MV-4-11 (cell line): ENCODE data around the gene FOSL1.

ENCODE experiments used
- DNase-seq: peaks from one replicate; lab custom pipeline; 2025; lab: John Stamatoyannopoulos, UW

The FOSL1 gene

GRCh38 chr11:65882120-65883057 is 17.8 kb downstream of the FOSL1 start:
- DNase-seq = no peak

GRCh38 chr11:65880844-65881421 is 19.3 kb downstream of the FOSL1 start:
- DNase-seq = no peak

GRCh38 chr11:65880027-65880426 is 20.2 kb downstream of the FOSL1 start:
- no peak for DNase-seq

GRCh38 chr11:65879617-65880016 is 20.6 kb downstream of the FOSL1 start, which contains the start of gene CTSW:
Gene CTSW (plus strand): TSS chr11:65879837. CDS start chr11:65879855, 18 bp downstream.
- DNase-seq = peak; percentile 21

GRCh38 chr11:65873318-65874156 is 26.7 kb downstream of the FOSL1 start:
- peak; percentile 80 for DNase-seq

- DNase-seq = no peak
These were observed 27.4 kb downstream of the FOSL1 start, which contains the start of gene EFEMP2 for GRCh38 chr11:65872586-65873317. Gene EFEMP2 (minus strand): TSS chr11:65872800. CDS start chr11:65872354, 446 bp downstream.

GRCh38 chr11:65871811-65872548 is 28.2 kb downstream of the FOSL1 start:
- DNase-seq = no peak

- DNase-seq = peak; percentile 47
These were observed 29.2 kb downstream of the FOSL1 start for GRCh38 chr11:65870706-65871681.

GRCh38 chr11:65870307-65870658 is 29.9 kb downstream of the FOSL1 start:
- DNase-seq = no peak

GRCh38 chr11:65869643-65870306 is 30.4 kb downstream of the FOSL1 start:
- DNase-seq = no peak

GRCh38 chr11:65868907-65869306 is 31.3 kb downstream of the FOSL1 start:
- no peak for DNase-seq

- no peak for DNase-seq
These were observed 32.0 kb downstream of the FOSL1 start for GRCh38 chr11:65868076-65868667.

GRCh38 chr11:65867284-65868071 is 32.7 kb downstream of the FOSL1 start:
- DNase-seq = peak; percentile 71

- no peak for DNase-seq
These were observed 33.5 kb downstream of the FOSL1 start for GRCh38 chr11:65866509-65867283.

GRCh38 chr11:65865550-65866172 is 34.5 kb downstream of the FOSL1 start:
- no peak for DNase-seq

GRCh38 chr11:65864706-65865471 is 35.3 kb downstream of the FOSL1 start:
- DNase-seq = no peak
